Measurements from ENCODE around the gene CFAP61.

The CFAP61 gene

DNA sequence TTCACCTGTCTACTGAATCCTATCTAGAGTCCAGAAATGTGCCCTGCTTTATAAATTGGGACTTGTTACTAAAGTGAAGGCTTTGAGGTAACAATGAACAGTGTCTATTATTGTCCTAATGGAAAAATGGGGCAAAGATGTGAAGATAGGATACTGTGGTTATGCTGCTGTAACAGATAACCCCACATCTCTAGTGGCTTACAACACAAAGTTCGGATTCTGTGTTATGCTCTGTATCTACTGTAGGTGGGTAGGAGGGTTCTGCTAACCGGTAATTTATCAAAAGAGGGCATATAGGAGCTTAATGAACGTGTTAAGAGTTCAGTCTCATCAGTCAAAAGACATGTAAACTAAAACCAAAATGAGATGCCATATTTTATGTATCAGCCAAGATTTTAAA is 28.9 kb upstream of the CFAP61 start:
- Histone ChIP-seq H3K9ac (ENCODE audit: low read length) (no peak overlapping the region), H3K36me3 (ENCODE audit: low read length) (peaks cover 3% of the 10 kb centered on the region; the same call in 1 of the 2 replicates), H2AFZ (ENCODE audit: low read depth, low read length, severe bottlenecking) (no peak overlapping the region), H3K4me3 (ENCODE audit: insufficient read depth, low read length, poor library complexity, severe bottlenecking) (no peak overlapping the region), H3K9me3 (ENCODE audit: insufficient read depth, low read length) (no peaks in the 10 kb centered on the region), H3F3A (ENCODE audit: insufficient read depth) (no peaks in the 10 kb centered on the region), H3K27me3 (ENCODE audit: low read length) (no peaks in the 10 kb centered on the region), H3K79me2 (ENCODE audit: insufficient read depth, low read length) (peaks cover 65% of the 10 kb centered on the region), H3K4me2 (ENCODE audit: low read depth, low read length, poor library complexity, severe bottlenecking) (no peak overlapping the region), H4K20me1 (ENCODE audit: low read depth, low read length) (peaks cover 6% of the 10 kb centered on the region; the same call in 1 of the 2 replicates), H3K9me2 (replicated peaks; ENCODE audit: insufficient read depth, low read length) (no peaks in the 10 kb centered on the region), H3K27ac (ENCODE audit: low read depth, low read length) (no peak overlapping the region)
- TF ChIP-seq EZH2phosphoT487 (conservative IDR thresholded peaks at IDR 0.05; ENCODE audit: low read length): no peak
- TF ChIP-seq, protein P1, sequence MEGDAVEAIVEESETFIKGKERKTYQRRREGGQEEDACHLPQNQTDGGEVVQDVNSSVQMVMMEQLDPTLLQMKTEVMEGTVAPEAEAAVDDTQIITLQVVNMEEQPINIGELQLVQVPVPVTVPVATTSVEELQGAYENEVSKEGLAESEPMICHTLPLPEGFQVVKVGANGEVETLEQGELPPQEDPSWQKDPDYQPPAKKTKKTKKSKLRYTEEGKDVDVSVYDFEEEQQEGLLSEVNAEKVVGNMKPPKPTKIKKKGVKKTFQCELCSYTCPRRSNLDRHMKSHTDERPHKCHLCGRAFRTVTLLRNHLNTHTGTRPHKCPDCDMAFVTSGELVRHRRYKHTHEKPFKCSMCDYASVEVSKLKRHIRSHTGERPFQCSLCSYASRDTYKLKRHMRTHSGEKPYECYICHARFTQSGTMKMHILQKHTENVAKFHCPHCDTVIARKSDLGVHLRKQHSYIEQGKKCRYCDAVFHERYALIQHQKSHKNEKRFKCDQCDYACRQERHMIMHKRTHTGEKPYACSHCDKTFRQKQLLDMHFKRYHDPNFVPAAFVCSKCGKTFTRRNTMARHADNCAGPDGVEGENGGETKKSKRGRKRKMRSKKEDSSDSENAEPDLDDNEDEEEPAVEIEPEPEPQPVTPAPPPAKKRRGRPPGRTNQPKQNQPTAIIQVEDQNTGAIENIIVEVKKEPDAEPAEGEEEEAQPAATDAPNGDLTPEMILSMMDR (IDR thresholded peaks at IDR 0.05; ENCODE audit: insufficient read depth, low read length, poor library complexity, severe bottlenecking): no peak

DNA sequence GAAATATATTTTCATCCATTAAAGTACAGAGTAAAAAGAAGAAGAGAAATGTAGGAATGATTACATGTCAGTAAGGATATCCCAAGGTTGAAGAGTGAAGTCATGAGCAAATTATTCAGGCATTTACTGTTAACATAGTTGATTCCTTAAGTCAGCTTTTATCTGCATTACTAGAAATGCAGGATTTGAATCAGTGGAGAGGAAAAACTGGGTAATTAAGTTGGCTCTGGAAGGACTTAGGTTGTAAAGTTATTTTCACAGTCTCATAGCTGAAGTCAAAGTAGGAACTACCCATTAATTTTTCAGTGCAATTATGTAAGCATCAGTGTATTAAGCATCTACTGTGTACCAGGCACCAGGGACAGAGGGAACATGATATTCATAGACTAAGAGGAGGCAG is 27.4 kb upstream of the CFAP61 start:
- Histone ChIP-seq H3F3A (ENCODE audit: insufficient read depth) (no peaks in the 10 kb centered on the region), H3K4me3 (ENCODE audit: insufficient read depth, low read length, poor library complexity, severe bottlenecking) (no peak overlapping the region), H3K4me2 (ENCODE audit: low read depth, low read length, poor library complexity, severe bottlenecking) (no peak overlapping the region), H4K20me1 (ENCODE audit: low read depth, low read length) (peaks cover 8% of the 10 kb centered on the region; the same call in 1 of the 2 replicates), H3K9ac (ENCODE audit: low read length) (no peak overlapping the region), H3K79me2 (ENCODE audit: insufficient read depth, low read length) (peaks cover 49% of the 10 kb centered on the region), H3K27me3 (ENCODE audit: low read length) (no peaks in the 10 kb centered on the region), H3K36me3 (ENCODE audit: low read length) (peaks cover 6% of the 10 kb centered on the region; the same call in 1 of the 2 replicates), H3K9me3 (ENCODE audit: insufficient read depth, low read length) (no peaks in the 10 kb centered on the region), H2AFZ (ENCODE audit: low read depth, low read length, severe bottlenecking) (no peak overlapping the region), H3K9me2 (replicated peaks; ENCODE audit: insufficient read depth, low read length) (no peaks in the 10 kb centered on the region), H3K27ac (ENCODE audit: low read depth, low read length) (no peak overlapping the region)
- TF ChIP-seq, protein P1 (IDR thresholded peaks at IDR 0.05; ENCODE audit: insufficient read depth, low read length, poor library complexity, severe bottlenecking): no peak
- no peak for TF ChIP-seq EZH2phosphoT487 (conservative IDR thresholded peaks at IDR 0.05; ENCODE audit: low read length)

DNA sequence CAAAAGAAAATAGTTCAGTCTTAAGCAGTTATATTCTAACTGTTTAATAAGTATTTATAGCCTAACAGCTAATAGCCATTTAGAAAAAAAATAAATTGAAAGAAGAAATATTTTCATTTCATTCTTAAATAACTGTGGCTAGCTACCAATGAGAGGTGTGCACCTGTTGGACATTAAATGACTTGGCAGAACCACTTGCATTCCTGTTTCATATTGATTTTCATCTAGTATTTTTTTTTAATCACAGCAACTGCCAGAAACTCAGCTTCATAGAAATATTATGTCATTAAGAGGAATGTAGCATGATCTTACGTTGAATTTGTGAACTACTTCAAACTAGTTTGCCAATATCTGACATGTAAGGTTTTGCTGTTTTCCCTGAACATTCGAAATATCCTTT is 25.0 kb upstream of the CFAP61 start:
- peaks cover 28% of the 10 kb centered on the region for H3K79me2 ChIP-seq (ENCODE audit: insufficient read depth, low read length)
- H3K27me3 ChIP-seq (ENCODE audit: low read length): no peaks in the 10 kb centered on the region
- no peak overlapping the region for H3K4me3 ChIP-seq (ENCODE audit: insufficient read depth, low read length, poor library complexity, severe bottlenecking)
- peaks cover 11% of the 10 kb centered on the region; the same call in 1 of the 2 replicates for H3K36me3 ChIP-seq (ENCODE audit: low read length)
- peaks cover 4% of the 10 kb centered on the region; the same call in 1 of the 2 replicates for H3F3A ChIP-seq (ENCODE audit: insufficient read depth)
- no peak overlapping the region for H3K27ac ChIP-seq (ENCODE audit: low read depth, low read length)
- H3K4me2 ChIP-seq (ENCODE audit: low read depth, low read length, poor library complexity, severe bottlenecking): no peak overlapping the region
- no peak overlapping the region for H3K9ac ChIP-seq (ENCODE audit: low read length)
- H2AFZ ChIP-seq (ENCODE audit: low read depth, low read length, severe bottlenecking): no peak overlapping the region
- peaks cover 4% of the 10 kb centered on the region; the same call in 1 of the 2 replicates for H4K20me1 ChIP-seq (ENCODE audit: low read depth, low read length)
- TF ChIP-seq EZH2phosphoT487 (conservative IDR thresholded peaks at IDR 0.05; ENCODE audit: low read length): no peak
- TF ChIP-seq, protein P1 (IDR thresholded peaks at IDR 0.05; ENCODE audit: insufficient read depth, low read length, poor library complexity, severe bottlenecking): no peak
- no peaks in the 10 kb centered on the region for H3K9me2 ChIP-seq (replicated peaks; ENCODE audit: insufficient read depth, low read length)
- H3K9me3 ChIP-seq (ENCODE audit: insufficient read depth, low read length): no peaks in the 10 kb centered on the region
